HCT116 (cell line): ENCODE data around the gene BIN2. TPM values are rescaled to one million over a fixed set of nuclear protein-coding genes. Genes with fewer than 3 reads are reported as not detected.

ENCODE experiments used
- ATAC-seq: fragments of 200-7000 bp; cut with Tn5 transposase; 2 replicates; pipeline ENCODE4 v1.9.1; 2020; ENCODE audit warnings: mild to moderate bottlenecking, moderate library complexity
- BruUV-seq: library from RNA; stranded (reverse); fragments of 400-500 nt; replicated peaks from 2 replicates; lab custom pipeline; 2021; lab: Mats Ljungman, UMichigan
- CTCF ChIA-PET: fragments of 300-600 bp; sonication (Branson Sonifier 250); formaldehyde crosslinking; loops from one replicate; lab custom pipeline; 2021; ENCODE audit warnings: antibody characterized with exemption; lab: Charles Lee
- POLR2A ChIA-PET: fragments of 300-600, 350-600 bp; sonication (Branson Sonifier 250); formaldehyde crosslinking; loops from one replicate; lab custom pipeline; 2021; ENCODE audit warnings: antibody characterized with exemption; lab: Charles Lee
- RAD21 ChIA-PET, 2 experiments: fragments of 300-600 bp; sonication (Branson Sonifier 250); formaldehyde crosslinking; loops; one replicate each; lab custom pipeline; 2023; ENCODE audit warnings: low total read pairs in 2 of 2; ENCODE audit not compliant: uncharacterized antibody in 2 of 2, unreplicated experiment in 2 of 2, low non-redundant PET in 1 of 2; lab: Charles Lee
- DNase-seq: peaks from one replicate; pipeline ENCODE4 v3.0.0-alpha.2; 2010; ENCODE audit warnings: low read depth, low spot score
- H2AFZ ChIP-seq: fragments of 200-600 bp; shearing (Covaris generic), sonication (generic); 2 replicates; pipeline ENCODE4 v1.6.1; 2017; ENCODE audit warnings: low read depth, mixed run types, mixed read lengths, antibody characterized with exemption, low read length; ENCODE audit not compliant: poor library complexity, severe bottlenecking
- H3K27ac ChIP-seq: 2 replicates; pipeline ENCODE4 v1.5.1; 2012; ENCODE audit warnings: low read depth, low read length
- H3K27me3 ChIP-seq: fragments of 200-600 bp; sonication (generic); 2 replicates; pipeline ENCODE4 v1.6.1; 2016; ENCODE audit warnings: mixed run types, low read length, mixed read lengths; ENCODE audit not compliant: insufficient read depth
- H3K36me3 ChIP-seq, 2 experiments: fragments of 200-500 bp in 1 of 2; fragments of 200-600 bp in 1 of 2; sonication (Bioruptor generic) in 1 of 2; sonication (generic) in 1 of 2; 2 replicates each; pipeline versions ENCODE4 v1.5.1 to v1.6.1; 2014 to 2016; ENCODE audit warnings: low read length in 2 of 2, inconsistent platforms in 1 of 2, mixed read lengths in 1 of 2, mixed run types in 1 of 2; ENCODE audit not compliant: insufficient read depth in 2 of 2, control insufficient read depth in 1 of 2
- H3K4me1 ChIP-seq, 2 experiments: fragments of 200-600 bp in 1 of 2; sonication (generic) in 1 of 2; 2 replicates each; pipeline versions ENCODE4 v1.5.1 to v1.6.1; 2012 to 2017; ENCODE audit warnings: low read length in 2 of 2, inconsistent platforms in 1 of 2, mild to moderate bottlenecking in 1 of 2, mixed read lengths in 1 of 2, mixed run types in 1 of 2, moderate library complexity in 1 of 2; ENCODE audit not compliant: insufficient read depth in 2 of 2, control insufficient read depth in 1 of 2
- H3K4me2 ChIP-seq: fragments of 200-600 bp; sonication (generic); 2 replicates; pipeline ENCODE4 v1.6.1; 2017; ENCODE audit warnings: mixed run types, low read length, mixed read lengths
- H3K4me3 ChIP-seq, 2 experiments: fragments of 200-600 bp in 1 of 2; sonication (generic) in 1 of 2; replicated peaks in 1 of 2; 2 replicates each; pipeline ENCODE4 v1.5.1; 2011 to 2016; ENCODE audit warnings: low read length in 2 of 2, control low read depth in 1 of 2, low read depth in 1 of 2, mild to moderate bottlenecking in 1 of 2, mixed read lengths in 1 of 2, mixed run types in 1 of 2
- H3K79me2 ChIP-seq: fragments of 200-600 bp; sonication (generic); 2 replicates; pipeline ENCODE4 v1.6.1; 2017; ENCODE audit warnings: mild to moderate bottlenecking, mixed run types, low read length, moderate library complexity, mixed read lengths; ENCODE audit not compliant: insufficient read depth
- H3K9ac ChIP-seq: fragments of 200-600 bp; sonication (generic); 2 replicates; pipeline ENCODE4 v1.6.1; 2016; ENCODE audit warnings: low read length, mixed read lengths
- H3K9me2 ChIP-seq: fragments of 200-600 bp; sonication (generic), shearing (Covaris generic); 2 replicates; pipeline ENCODE4 v1.6.1; 2017; ENCODE audit warnings: mixed run types, mild to moderate bottlenecking, moderate library complexity; ENCODE audit not compliant: insufficient read depth
- H3K9me3 ChIP-seq, 2 experiments: fragments of 200-500 bp in 1 of 2; fragments of 200-600 bp in 1 of 2; sonication (Bioruptor generic) in 1 of 2; sonication (generic) in 1 of 2; 2 replicates each; pipeline ENCODE4 v1.6.1; 2014 to 2017; ENCODE audit warnings: low read length in 2 of 2, mixed read lengths in 2 of 2, inconsistent platforms in 1 of 2, low read depth in 1 of 2, mild to moderate bottlenecking in 1 of 2, mixed run types in 1 of 2, moderate library complexity in 1 of 2; ENCODE audit not compliant: control insufficient read depth in 1 of 2, insufficient read depth in 1 of 2
- H4K20me1 ChIP-seq: fragments of 200-600 bp; sonication (generic), shearing (Covaris generic); 2 replicates; pipeline ENCODE4 v1.6.1; 2017; ENCODE audit warnings: mixed run types, mild to moderate bottlenecking, moderate library complexity; ENCODE audit not compliant: insufficient read depth
- ATF3 ChIP-seq: IDR thresholded peaks from 2 replicates; pipeline ENCODE4 v1.6.1; 2012
- CBX3 ChIP-seq: IDR thresholded peaks from 2 replicates; pipeline ENCODE4 v1.6.1; 2012; ENCODE audit warnings: low read depth
- CEBPB ChIP-seq: IDR thresholded peaks from 2 replicates; pipeline ENCODE4 v1.6.1; 2012; ENCODE audit warnings: low read depth
- ELF1 ChIP-seq: IDR thresholded peaks from 2 replicates; pipeline ENCODE4 v1.6.1; 2012; ENCODE audit warnings: low read depth, borderline replicate concordance
- FOSL1 ChIP-seq: IDR thresholded peaks from 2 replicates; pipeline ENCODE4 v1.6.1; 2012; ENCODE audit warnings: low read depth
- JUND ChIP-seq: IDR thresholded peaks from 2 replicates; pipeline ENCODE4 v1.6.1; 2012
- POLR2A ChIP-seq: IDR thresholded peaks from 2 replicates; pipeline ENCODE4 v1.7.0; 2011; ENCODE audit warnings: borderline replicate concordance; ENCODE audit not compliant: insufficient read depth, insufficient read length; ENCODE audit errors: extremely low read depth
- RAD21 ChIP-seq: IDR thresholded peaks from 2 replicates; pipeline ENCODE4 v1.6.1; 2012; ENCODE audit warnings: low read depth, mild to moderate bottlenecking
- SP1 ChIP-seq: IDR thresholded peaks from 2 replicates; pipeline ENCODE4 v1.6.1; 2012; ENCODE audit warnings: low read depth
- YY1 ChIP-seq: IDR thresholded peaks from 2 replicates; pipeline ENCODE4 v1.6.1; 2011; ENCODE audit warnings: low read length, low read depth, moderate library complexity, mild to moderate bottlenecking; ENCODE audit not compliant: insufficient replicate concordance; ENCODE audit errors: extremely low read depth
- ZFX ChIP-seq: fragments of 450-650 bp; IDR thresholded peaks from 2 replicates; pipeline ENCODE4 v1.6.1; 2017
- ZNF274 ChIP-seq: fragments of 200-500 bp; sonication (Bioruptor generic); IDR thresholded peaks from 2 replicates; pipeline ENCODE4 v1.6.1; 2014; ENCODE audit warnings: mild to moderate bottlenecking, low read depth, low read length, inconsistent platforms
- intact Hi-C: fragments of 100-400 bp; cut with micrococcal nuclease; formaldehyde crosslinking; loops from 2 replicates; pipeline ENCODE4 v1.10.0; 2022
- total RNA-seq: library from RNA; stranded (reverse); gene quantifications from one replicate; pipeline ENCODE4 v1.2.1, GENCODE V29; 2021; ENCODE audit not compliant: unreplicated experiment
- TF ChIP-seq, protein P1 (sequence below), 3 experiments: fragments of 200-600 bp in 1 of 3; sonication (generic) in 1 of 3; IDR thresholded peaks in 2 of 3; conservative IDR thresholded peaks in 1 of 3; 2 replicates each; pipeline ENCODE4 v1.5.1; 2012 to 2017; ENCODE audit warnings: low read depth in 2 of 3, low read length in 2 of 3, antibody characterized with exemption in 1 of 3, borderline replicate concordance in 1 of 3, control low read depth in 1 of 3, mild to moderate bottlenecking in 1 of 3, mixed read lengths in 1 of 3, mixed run types in 1 of 3, moderate library complexity in 1 of 3; ENCODE audit not compliant: insufficient read depth in 1 of 3
- TF ChIP-seq, protein P2 (sequence below): IDR thresholded peaks from 2 replicates; pipeline ENCODE4 v1.6.1; 2012; ENCODE audit warnings: low read depth

BIN2 gene
- total RNA-seq, 1 experiment from 2014 or later: 0.22 TPM

DNA sequence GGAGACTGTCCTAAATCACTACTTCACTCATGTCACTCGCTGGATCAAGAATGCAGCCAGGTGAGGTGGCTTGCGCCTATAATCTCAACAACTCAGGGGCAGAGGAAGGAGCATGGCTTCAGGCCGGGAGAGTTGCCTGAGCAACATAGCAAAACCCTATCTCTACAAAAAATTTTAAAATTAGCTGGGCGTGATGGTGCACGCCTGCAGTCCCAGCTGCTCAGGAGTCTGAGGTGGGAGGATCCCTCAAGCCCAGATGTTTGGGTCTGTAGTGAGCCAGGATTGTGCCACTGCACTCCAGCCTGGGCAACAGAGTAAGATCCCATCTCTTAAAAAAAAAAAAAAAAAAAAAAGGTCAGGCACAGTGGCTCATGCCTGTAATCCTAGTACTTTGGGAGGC is 59.7 kb downstream of the BIN2 start (continued):
- TF ChIP-seq, protein P1, sequence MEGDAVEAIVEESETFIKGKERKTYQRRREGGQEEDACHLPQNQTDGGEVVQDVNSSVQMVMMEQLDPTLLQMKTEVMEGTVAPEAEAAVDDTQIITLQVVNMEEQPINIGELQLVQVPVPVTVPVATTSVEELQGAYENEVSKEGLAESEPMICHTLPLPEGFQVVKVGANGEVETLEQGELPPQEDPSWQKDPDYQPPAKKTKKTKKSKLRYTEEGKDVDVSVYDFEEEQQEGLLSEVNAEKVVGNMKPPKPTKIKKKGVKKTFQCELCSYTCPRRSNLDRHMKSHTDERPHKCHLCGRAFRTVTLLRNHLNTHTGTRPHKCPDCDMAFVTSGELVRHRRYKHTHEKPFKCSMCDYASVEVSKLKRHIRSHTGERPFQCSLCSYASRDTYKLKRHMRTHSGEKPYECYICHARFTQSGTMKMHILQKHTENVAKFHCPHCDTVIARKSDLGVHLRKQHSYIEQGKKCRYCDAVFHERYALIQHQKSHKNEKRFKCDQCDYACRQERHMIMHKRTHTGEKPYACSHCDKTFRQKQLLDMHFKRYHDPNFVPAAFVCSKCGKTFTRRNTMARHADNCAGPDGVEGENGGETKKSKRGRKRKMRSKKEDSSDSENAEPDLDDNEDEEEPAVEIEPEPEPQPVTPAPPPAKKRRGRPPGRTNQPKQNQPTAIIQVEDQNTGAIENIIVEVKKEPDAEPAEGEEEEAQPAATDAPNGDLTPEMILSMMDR (IDR thresholded peaks at IDR 0.05 in 2 of 3, conservative IDR thresholded peaks at IDR 0.05 in 1 of 3; ENCODE audit: borderline replicate concordance in 1 of 3, insufficient read depth in 1 of 3, low read depth in 2 of 3, low read length in 2 of 3): no peak
- no peak for TF ChIP-seq YY1

DNA sequence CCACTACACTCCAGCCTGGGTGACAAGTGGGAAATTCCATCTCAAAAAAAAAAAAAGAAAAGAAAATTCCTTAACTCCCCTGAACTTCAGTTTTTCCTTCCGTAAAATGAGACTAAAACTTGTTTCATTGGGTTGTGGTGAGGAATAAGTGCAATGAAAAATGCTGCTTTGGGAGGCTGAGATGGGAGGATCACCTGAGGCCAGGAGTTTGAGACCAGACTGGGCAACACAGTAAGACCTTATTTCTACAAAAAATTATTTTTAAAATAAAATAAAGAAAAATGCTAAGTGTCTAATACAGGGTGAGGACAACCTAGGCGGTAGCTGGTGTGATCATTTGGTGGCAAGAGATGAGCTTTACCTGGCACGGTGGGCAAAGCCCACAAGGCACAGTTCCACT is 60.6 kb downstream of the BIN2 start:
- ChIA-PET POLR2A (interaction anchor here (1.0 kb wide), 1 partner anchor 25 kb away, joined by 3 read pairs; the partner anchor contains the start of gene DAZAP2), RAD21 (interaction anchor here (1.8 to 2.2 kb wide), 2 partner anchors 78 kb away, joined by 10 to 15 read pairs; no protein-coding TSS in a partner anchor), CTCF (interaction anchor here (0.9 to 3.6 kb wide), 3 partner anchors 10 to 78 kb away, joined by 3 to 23 read pairs (median 23); no protein-coding TSS in a partner anchor)
- Histone ChIP-seq H4K20me1 (no peaks in the 10 kb centered on the region), H3K9me2 (no peaks in the 10 kb centered on the region), H3K36me3 (peaks cover 0 to 6% of the 10 kb centered on the region in 2 experiments; a peak in 1 of 4 replicates), H3K4me1 (peaks cover 17 to 28% of the 10 kb centered on the region in 2 experiments), H3K4me2 (peak overlapping the region; percentile 50), H3K79me2 (peaks cover 69% of the 10 kb centered on the region), H3K27me3 (no peaks in the 10 kb centered on the region), H3K9ac (peak overlapping the region; percentile 12; the same call in 1 of the 2 replicates), H3K27ac (peak overlapping the region; percentile 49; the same call in 1 of the 2 replicates), H3K4me3 (peak overlapping the region in 1 of 2 experiments; percentile 3; a peak in 1 of 4 replicates), H3K9me3 (no peaks in the 10 kb centered on the region), H2AFZ (no peak overlapping the region)
- DNase-seq (no peak), ATAC-seq (no peak)
- intact Hi-C loops: loop anchor here (10.0 kb wide), 1 partner anchor 499 kb away; the partner anchor contains the start of gene ATF1
- no TSS peak for BruUV-seq
- TF ChIP-seq ZNF274 (no peak), FOSL1 (no peak), SP1 (no peak), CEBPB (no peak), ELF1 (no peak), ATF3 (no peak), POLR2A (no peak), YY1 (no peak), CBX3 (no peak), ZFX (no peak), JUND (no peak), RAD21 (no peak)
- TF ChIP-seq, protein P2, sequence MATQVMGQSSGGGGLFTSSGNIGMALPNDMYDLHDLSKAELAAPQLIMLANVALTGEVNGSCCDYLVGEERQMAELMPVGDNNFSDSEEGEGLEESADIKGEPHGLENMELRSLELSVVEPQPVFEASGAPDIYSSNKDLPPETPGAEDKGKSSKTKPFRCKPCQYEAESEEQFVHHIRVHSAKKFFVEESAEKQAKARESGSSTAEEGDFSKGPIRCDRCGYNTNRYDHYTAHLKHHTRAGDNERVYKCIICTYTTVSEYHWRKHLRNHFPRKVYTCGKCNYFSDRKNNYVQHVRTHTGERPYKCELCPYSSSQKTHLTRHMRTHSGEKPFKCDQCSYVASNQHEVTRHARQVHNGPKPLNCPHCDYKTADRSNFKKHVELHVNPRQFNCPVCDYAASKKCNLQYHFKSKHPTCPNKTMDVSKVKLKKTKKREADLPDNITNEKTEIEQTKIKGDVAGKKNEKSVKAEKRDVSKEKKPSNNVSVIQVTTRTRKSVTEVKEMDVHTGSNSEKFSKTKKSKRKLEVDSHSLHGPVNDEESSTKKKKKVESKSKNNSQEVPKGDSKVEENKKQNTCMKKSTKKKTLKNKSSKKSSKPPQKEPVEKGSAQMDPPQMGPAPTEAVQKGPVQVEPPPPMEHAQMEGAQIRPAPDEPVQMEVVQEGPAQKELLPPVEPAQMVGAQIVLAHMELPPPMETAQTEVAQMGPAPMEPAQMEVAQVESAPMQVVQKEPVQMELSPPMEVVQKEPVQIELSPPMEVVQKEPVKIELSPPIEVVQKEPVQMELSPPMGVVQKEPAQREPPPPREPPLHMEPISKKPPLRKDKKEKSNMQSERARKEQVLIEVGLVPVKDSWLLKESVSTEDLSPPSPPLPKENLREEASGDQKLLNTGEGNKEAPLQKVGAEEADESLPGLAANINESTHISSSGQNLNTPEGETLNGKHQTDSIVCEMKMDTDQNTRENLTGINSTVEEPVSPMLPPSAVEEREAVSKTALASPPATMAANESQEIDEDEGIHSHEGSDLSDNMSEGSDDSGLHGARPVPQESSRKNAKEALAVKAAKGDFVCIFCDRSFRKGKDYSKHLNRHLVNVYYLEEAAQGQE: no peak
- TF ChIP-seq, protein P1 (IDR thresholded peaks at IDR 0.05 in 2 of 3, conservative IDR thresholded peaks at IDR 0.05 in 1 of 3; ENCODE audit: borderline replicate concordance in 1 of 3, insufficient read depth in 1 of 3, low read depth in 2 of 3, low read length in 2 of 3): no peak
